Measurements from ENCODE around the gene TMEM51.
A peak's percentile ranks its signal among the peaks of the same experiment; 100 is the strongest.

The TMEM51 gene

GRCh38 chr1:15124362-15125100, 29.0 kb upstream of the TMEM51 start:
- H3K4me3 ChIP-seq (ENCODE audit: control insufficient read depth, low read depth, low read length), result no peak overlapping the region
- no peak for DNase-seq (ENCODE audit: low read depth)
- TF ChIP-seq, protein P1, sequence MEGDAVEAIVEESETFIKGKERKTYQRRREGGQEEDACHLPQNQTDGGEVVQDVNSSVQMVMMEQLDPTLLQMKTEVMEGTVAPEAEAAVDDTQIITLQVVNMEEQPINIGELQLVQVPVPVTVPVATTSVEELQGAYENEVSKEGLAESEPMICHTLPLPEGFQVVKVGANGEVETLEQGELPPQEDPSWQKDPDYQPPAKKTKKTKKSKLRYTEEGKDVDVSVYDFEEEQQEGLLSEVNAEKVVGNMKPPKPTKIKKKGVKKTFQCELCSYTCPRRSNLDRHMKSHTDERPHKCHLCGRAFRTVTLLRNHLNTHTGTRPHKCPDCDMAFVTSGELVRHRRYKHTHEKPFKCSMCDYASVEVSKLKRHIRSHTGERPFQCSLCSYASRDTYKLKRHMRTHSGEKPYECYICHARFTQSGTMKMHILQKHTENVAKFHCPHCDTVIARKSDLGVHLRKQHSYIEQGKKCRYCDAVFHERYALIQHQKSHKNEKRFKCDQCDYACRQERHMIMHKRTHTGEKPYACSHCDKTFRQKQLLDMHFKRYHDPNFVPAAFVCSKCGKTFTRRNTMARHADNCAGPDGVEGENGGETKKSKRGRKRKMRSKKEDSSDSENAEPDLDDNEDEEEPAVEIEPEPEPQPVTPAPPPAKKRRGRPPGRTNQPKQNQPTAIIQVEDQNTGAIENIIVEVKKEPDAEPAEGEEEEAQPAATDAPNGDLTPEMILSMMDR (conservative IDR thresholded peaks at IDR 0.05; ENCODE audit: control insufficient read depth, insufficient read depth, low read depth, low read length), result no peak

GRCh38 chr1:15125101-15125745, 28.3 kb upstream of the TMEM51 start:
- TF ChIP-seq, protein P1 (conservative IDR thresholded peaks at IDR 0.05; ENCODE audit: control insufficient read depth, insufficient read depth, low read depth, low read length), result no peak
- H3K4me3 ChIP-seq (ENCODE audit: control insufficient read depth, low read depth, low read length), result no peak overlapping the region
- no peak for DNase-seq (ENCODE audit: low read depth)

DNA sequence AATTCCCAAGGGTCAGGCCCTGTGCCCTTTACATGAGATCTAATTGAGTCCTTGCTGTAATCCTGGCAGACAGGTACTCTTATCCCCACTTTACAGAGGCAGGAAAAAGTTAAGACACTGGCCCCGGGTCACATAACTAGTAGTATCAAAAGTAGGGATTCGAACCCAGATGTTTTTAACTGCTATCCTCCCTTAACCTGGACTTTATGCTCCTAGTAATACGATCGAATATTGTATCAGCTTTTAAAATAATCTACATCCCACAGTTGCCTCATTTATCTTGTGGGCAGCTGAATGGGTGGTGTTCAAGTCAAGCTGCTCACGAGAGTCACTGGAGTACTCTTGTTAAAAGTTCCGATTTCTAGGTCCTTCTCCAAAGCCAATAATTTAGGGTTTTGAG, 25.5 kb upstream of the TMEM51 start:
- TF ChIP-seq, protein P1 (conservative IDR thresholded peaks at IDR 0.05; ENCODE audit: control insufficient read depth, insufficient read depth, low read depth, low read length), result no peak
- H3K4me3 ChIP-seq (ENCODE audit: control insufficient read depth, low read depth, low read length), result no peak overlapping the region
- DNase-seq (ENCODE audit: low read depth), result no peak

GRCh38 chr1:15128520-15129313, 24.8 kb upstream of the TMEM51 start:
- peak; percentile 64 for DNase-seq (ENCODE audit: low read depth)
- TF ChIP-seq, protein P1 (conservative IDR thresholded peaks at IDR 0.05; ENCODE audit: control insufficient read depth, insufficient read depth, low read depth, low read length), result peak; percentile 84
- no peak overlapping the region for H3K4me3 ChIP-seq (ENCODE audit: control insufficient read depth, low read depth, low read length)

- TF ChIP-seq, protein P1 (conservative IDR thresholded peaks at IDR 0.05; ENCODE audit: control insufficient read depth, insufficient read depth, low read depth, low read length), result no peak
- DNase-seq (ENCODE audit: low read depth), result no peak
- H3K4me3 ChIP-seq (ENCODE audit: control insufficient read depth, low read depth, low read length), result no peak overlapping the region
Measured at GRCh38 chr1:15129944-15130343, 23.6 kb upstream of the TMEM51 start.

DNA sequence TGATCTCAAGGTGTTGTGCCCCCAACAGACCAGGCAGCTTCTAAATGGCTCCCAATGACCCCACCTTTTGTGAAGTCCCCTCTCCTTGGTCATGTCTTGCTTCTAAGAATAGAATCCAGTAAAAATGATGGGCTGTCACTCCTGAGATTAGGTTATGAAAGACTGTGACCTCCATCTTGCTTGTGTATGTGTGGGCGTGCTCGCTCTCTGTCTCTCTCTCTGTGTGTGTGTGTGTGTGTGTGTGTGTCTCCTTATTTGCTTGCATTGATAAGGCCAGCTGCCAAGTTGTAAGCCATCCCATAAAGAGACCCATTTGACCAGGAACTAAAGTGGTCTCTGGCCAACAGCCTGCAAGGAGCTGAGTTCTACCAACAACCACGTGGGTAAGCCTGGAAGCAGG, 22.9 kb upstream of the TMEM51 start:
- H3K4me3 ChIP-seq (ENCODE audit: control insufficient read depth, low read depth, low read length), result no peak overlapping the region
- TF ChIP-seq, protein P1 (conservative IDR thresholded peaks at IDR 0.05; ENCODE audit: control insufficient read depth, insufficient read depth, low read depth, low read length), result no peak
- no peak for DNase-seq (ENCODE audit: low read depth)
